ENCODE measurements around the gene KPNA4.

DNA sequence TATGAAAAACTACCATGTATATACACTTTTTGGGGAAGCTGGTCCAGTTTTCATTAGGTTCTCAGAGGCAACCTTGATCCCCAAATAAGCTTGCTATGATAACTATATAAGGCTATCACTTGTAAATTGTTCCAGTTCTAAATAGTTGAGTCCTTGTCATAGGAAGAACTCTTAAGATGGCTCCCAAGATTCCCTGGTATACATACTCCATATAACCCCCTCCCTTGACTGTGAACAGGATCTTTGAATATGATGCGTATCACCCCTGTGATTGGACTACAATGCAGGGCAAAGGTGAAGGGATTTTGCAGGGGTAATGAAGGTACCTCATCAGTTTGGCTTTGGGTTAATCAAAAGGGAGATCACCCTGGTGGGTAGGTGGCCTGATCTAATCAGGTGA is 67.2 kb downstream of the KPNA4 start:
- no peak for TF ChIP-seq POLR2AphosphoS5 (IDR thresholded peaks at IDR 0.05; ENCODE audit: insufficient read depth in 1 of 2, low read depth in 1 of 2)
- TF ChIP-seq, protein P1, sequence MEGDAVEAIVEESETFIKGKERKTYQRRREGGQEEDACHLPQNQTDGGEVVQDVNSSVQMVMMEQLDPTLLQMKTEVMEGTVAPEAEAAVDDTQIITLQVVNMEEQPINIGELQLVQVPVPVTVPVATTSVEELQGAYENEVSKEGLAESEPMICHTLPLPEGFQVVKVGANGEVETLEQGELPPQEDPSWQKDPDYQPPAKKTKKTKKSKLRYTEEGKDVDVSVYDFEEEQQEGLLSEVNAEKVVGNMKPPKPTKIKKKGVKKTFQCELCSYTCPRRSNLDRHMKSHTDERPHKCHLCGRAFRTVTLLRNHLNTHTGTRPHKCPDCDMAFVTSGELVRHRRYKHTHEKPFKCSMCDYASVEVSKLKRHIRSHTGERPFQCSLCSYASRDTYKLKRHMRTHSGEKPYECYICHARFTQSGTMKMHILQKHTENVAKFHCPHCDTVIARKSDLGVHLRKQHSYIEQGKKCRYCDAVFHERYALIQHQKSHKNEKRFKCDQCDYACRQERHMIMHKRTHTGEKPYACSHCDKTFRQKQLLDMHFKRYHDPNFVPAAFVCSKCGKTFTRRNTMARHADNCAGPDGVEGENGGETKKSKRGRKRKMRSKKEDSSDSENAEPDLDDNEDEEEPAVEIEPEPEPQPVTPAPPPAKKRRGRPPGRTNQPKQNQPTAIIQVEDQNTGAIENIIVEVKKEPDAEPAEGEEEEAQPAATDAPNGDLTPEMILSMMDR (IDR thresholded peaks at IDR 0.05): no peak
- TF ChIP-seq POLR2A (IDR thresholded peaks at IDR 0.05): no peak
